BLaER1 treated with 17β-estradiol and CSF1 and Interleukin-3, amounts not matched to agents 10 nM and 100 nM (cell line): ENCODE measurements around the gene CRKL.

Experiments
- H3K27ac ChIP-seq, 11 experiments: shearing (Covaris generic); formaldehyde crosslinking; 2 replicates each; pipeline ENCODE4 v1.8.1; 2022
- H3K27me3 ChIP-seq, 11 experiments: shearing (Covaris generic); formaldehyde crosslinking; 2 replicates each; pipeline ENCODE4 v1.8.1; 2022
- H3K36me3 ChIP-seq, 11 experiments: shearing (Covaris generic); formaldehyde crosslinking; 2 replicates each; pipeline ENCODE4 v1.8.1; 2022
- H3K4me1 ChIP-seq, 10 experiments: shearing (Covaris generic); formaldehyde crosslinking; 2 replicates each; pipeline ENCODE4 v1.8.1; 2022
- H3K4me2 ChIP-seq, 11 experiments: shearing (Covaris generic); formaldehyde crosslinking; 2 replicates each; pipeline ENCODE4 v1.8.1; 2022
- H3K4me3 ChIP-seq, 10 experiments: shearing (Covaris generic); formaldehyde crosslinking; 2 replicates each; pipeline ENCODE4 v1.8.1; 2022
- H3K9ac ChIP-seq, 11 experiments: shearing (Covaris generic); formaldehyde crosslinking; 2 replicates each; pipeline ENCODE4 v1.8.1; 2022
- H3K9me3 ChIP-seq, 11 experiments: shearing (Covaris generic); formaldehyde crosslinking; replicated peaks in 1 of 11; 2 replicates each; pipeline ENCODE4 v1.8.1; 2022
- H4K20me1 ChIP-seq, 11 experiments: shearing (Covaris generic); formaldehyde crosslinking; 2 replicates each; pipeline ENCODE4 v1.8.1; 2022
- Cebpa-rat ChIP-seq, 11 experiments: shearing (Covaris generic); IDR thresholded peaks; 2 replicates each; pipeline ENCODE4 v1.8.1; 2022

CRKL gene

GRCh38 chr22:20944042-20944441 lies 26.8 kb downstream of the CRKL start:
- TF ChIP-seq Cebpa-rat (IDR thresholded peaks at IDR 0.05), result no peak
- Histone ChIP-seq H3K36me3 (peaks cover 31 to 100% (median 72%) of the 10 kb centered on the region in 11 experiments), H3K4me3 (no peak overlapping the region), H3K27me3 (no peaks in the 10 kb centered on the region), H3K9ac (no peak overlapping the region), H3K9me3 (no peaks in the 10 kb centered on the region), H3K4me2 (no peak overlapping the region), H3K27ac (no peak overlapping the region), H3K4me1 (peaks cover 13 to 41% (median 24%) of the 10 kb centered on the region in 10 experiments; a peak in 18 of 20 replicates), H4K20me1 (peaks cover 98 to 100% (median 99%) of the 10 kb centered on the region in 11 experiments)

GRCh38 chr22:20945578-20945934 lies 28.3 kb downstream of the CRKL start:
- Histone ChIP-seq H3K4me3 (no peak overlapping the region), H3K9me3 (no peaks in the 10 kb centered on the region), H4K20me1 (peaks cover 98 to 100% (median 99%) of the 10 kb centered on the region in 11 experiments), H3K27ac (no peak overlapping the region), H3K36me3 (peaks cover 45 to 100% (median 84%) of the 10 kb centered on the region in 11 experiments), H3K4me1 (peaks cover 4 to 34% (median 18%) of the 10 kb centered on the region in 10 experiments; a peak in 13 of 20 replicates), H3K27me3 (no peaks in the 10 kb centered on the region), H3K9ac (no peak overlapping the region), H3K4me2 (no peak overlapping the region)
- TF ChIP-seq Cebpa-rat (IDR thresholded peaks at IDR 0.05), result no peak

DNA sequence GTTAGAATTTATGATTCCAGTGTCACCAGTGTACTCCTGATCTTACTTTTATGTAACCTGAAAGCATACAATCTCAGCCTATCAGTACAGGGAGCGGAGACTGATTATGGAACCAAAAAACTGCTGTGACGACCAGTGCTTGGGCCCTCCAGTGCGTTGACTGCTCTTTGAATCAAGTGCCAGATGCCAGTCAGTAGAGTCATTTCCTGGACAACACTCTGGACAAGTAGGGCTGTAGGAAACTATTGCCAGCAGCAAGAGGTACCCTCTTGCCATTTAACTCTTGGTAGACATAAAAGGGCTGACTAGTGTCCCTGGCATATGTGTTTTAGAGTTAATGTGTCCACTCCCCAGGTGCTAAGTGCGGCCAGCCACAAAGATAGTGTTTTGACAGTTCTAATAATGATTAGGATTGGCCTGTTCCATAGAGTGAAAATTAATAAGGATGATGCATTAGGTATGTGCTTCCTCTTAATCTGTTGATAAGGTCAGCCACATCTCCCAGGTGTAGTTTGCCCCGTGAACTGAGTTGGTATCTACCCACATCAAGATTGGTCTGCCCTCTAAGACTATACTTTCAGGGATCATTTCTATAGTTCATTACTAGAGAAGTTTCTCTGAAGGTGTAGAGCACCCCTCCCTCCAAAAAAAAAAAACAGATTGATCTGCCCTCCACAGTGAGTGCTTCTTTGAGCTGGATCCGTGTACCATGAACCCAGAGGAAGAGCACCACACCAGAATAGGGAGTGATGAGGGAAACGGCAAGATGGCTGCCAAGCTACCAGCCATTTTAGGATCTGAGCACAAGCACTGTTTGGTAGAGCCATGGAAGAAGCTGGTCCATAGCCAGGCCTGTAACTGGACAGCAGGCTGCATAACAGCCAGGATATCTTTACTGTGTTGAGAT lies 29.1 kb downstream of the CRKL start:
- Histone ChIP-seq H3K9me3 (no peaks in the 10 kb centered on the region), H3K4me1 (peaks cover 4 to 34% (median 20%) of the 10 kb centered on the region in 10 experiments; a peak in 13 of 20 replicates), H3K9ac (no peak overlapping the region), H3K4me2 (no peak overlapping the region), H4K20me1 (peaks cover 98 to 100% (median 100%) of the 10 kb centered on the region in 11 experiments), H3K27me3 (no peaks in the 10 kb centered on the region), H3K36me3 (peaks cover 47 to 100% (median 85%) of the 10 kb centered on the region in 11 experiments), H3K27ac (no peak overlapping the region), H3K4me3 (no peak overlapping the region)
- TF ChIP-seq Cebpa-rat (IDR thresholded peaks at IDR 0.05), result no peak

DNA sequence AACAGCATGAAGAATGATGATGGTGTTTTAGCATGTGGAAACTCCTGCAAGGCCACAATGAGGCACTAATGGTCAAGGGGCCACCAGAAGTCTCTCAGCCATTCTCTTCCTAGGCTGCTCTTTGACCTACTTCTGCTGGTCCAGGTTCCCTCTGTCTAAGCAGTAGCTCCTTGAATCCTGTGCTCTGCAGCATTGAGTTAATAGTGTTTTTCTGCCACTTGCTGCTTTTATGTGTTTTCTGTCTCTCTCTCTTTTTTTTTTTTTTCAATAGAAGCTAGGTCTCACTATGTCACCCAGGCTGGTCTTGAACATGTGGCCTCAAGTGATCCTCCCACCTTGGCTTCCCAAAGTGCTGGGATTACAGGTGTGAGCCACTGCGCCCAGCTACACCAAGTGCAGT lies 29.8 kb downstream of the CRKL start:
- H4K20me1 ChIP-seq, result peaks cover 98 to 100% (median 100%) of the 10 kb centered on the region in 11 experiments
- TF ChIP-seq Cebpa-rat (IDR thresholded peaks at IDR 0.05), result no peak
- H3K4me1 ChIP-seq, result peaks cover 4 to 38% (median 19%) of the 10 kb centered on the region in 10 experiments; a peak in 13 of 20 replicates
- peaks cover 53 to 100% (median 87%) of the 10 kb centered on the region in 11 experiments for H3K36me3 ChIP-seq
- no peak overlapping the region for H3K27ac ChIP-seq
- no peak overlapping the region for H3K4me3 ChIP-seq
- no peak overlapping the region for H3K4me2 ChIP-seq
- no peak overlapping the region for H3K9ac ChIP-seq
- no peaks in the 10 kb centered on the region for H3K9me3 ChIP-seq
- H3K27me3 ChIP-seq, result no peaks in the 10 kb centered on the region

DNA sequence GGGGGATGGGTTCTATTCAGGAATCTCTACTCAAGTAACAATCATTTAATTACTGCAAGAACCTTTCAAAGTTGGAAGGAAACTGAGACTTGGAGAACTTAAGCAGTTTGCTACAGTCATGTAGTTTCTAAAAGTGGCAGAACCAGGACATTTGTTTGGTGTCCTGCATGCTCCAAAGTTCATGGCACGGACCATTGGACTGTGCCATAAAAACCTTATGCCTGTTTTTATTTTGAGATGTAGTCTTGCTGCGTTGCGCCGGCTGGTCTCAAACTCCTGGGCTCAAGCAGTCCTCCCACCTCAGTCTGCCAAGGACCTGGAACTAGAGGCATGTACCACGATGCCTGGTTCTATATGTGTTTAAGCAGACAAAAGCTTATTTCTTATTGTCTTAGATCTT lies 31.2 kb downstream of the CRKL start:
- Histone ChIP-seq H3K9ac (no peak overlapping the region), H3K4me3 (no peak overlapping the region), H4K20me1 (peaks cover 98 to 100% (median 100%) of the 10 kb centered on the region in 11 experiments), H3K4me1 (peaks cover 4 to 47% (median 15%) of the 10 kb centered on the region in 10 experiments; a peak in 12 of 20 replicates), H3K9me3 (no peaks in the 10 kb centered on the region), H3K4me2 (no peak overlapping the region), H3K27me3 (no peaks in the 10 kb centered on the region), H3K27ac (no peak overlapping the region), H3K36me3 (peaks cover 67 to 100% (median 87%) of the 10 kb centered on the region in 11 experiments)
- no peak for TF ChIP-seq Cebpa-rat (IDR thresholded peaks at IDR 0.05)

- H3K27me3 ChIP-seq, result no peaks in the 10 kb centered on the region
- H3K36me3 ChIP-seq, result peaks cover 72 to 100% (median 89%) of the 10 kb centered on the region in 11 experiments
- no peak overlapping the region for H3K4me3 ChIP-seq
- no peak overlapping the region for H3K4me2 ChIP-seq
- no peak overlapping the region for H3K9ac ChIP-seq
- TF ChIP-seq Cebpa-rat (IDR thresholded peaks at IDR 0.05), result no peak
- no peak overlapping the region for H3K27ac ChIP-seq
- H3K4me1 ChIP-seq, result peaks cover 4 to 47% (median 15%) of the 10 kb centered on the region in 10 experiments; a peak in 13 of 20 replicates
- no peaks in the 10 kb centered on the region for H3K9me3 ChIP-seq
- peaks cover 98 to 100% (median 100%) of the 10 kb centered on the region in 11 experiments for H4K20me1 ChIP-seq
These were observed 31.8 kb downstream of the CRKL start for GRCh38 chr22:20948989-20949388.

GRCh38 chr22:20949698-20950183 lies 32.5 kb downstream of the CRKL start:
- TF ChIP-seq Cebpa-rat (IDR thresholded peaks at IDR 0.05), result no peak
- Histone ChIP-seq H4K20me1 (peaks cover 96 to 100% (median 99%) of the 10 kb centered on the region in 11 experiments), H3K9me3 (no peaks in the 10 kb centered on the region), H3K4me1 (peaks cover 4 to 47% (median 13%) of the 10 kb centered on the region in 10 experiments; a peak in 13 of 20 replicates), H3K36me3 (peaks cover 76 to 98% (median 92%) of the 10 kb centered on the region in 11 experiments), H3K4me2 (no peak overlapping the region; a peak in 1 of 22 replicates), H3K27me3 (no peaks in the 10 kb centered on the region), H3K9ac (no peak overlapping the region), H3K4me3 (no peak overlapping the region), H3K27ac (no peak overlapping the region)

DNA sequence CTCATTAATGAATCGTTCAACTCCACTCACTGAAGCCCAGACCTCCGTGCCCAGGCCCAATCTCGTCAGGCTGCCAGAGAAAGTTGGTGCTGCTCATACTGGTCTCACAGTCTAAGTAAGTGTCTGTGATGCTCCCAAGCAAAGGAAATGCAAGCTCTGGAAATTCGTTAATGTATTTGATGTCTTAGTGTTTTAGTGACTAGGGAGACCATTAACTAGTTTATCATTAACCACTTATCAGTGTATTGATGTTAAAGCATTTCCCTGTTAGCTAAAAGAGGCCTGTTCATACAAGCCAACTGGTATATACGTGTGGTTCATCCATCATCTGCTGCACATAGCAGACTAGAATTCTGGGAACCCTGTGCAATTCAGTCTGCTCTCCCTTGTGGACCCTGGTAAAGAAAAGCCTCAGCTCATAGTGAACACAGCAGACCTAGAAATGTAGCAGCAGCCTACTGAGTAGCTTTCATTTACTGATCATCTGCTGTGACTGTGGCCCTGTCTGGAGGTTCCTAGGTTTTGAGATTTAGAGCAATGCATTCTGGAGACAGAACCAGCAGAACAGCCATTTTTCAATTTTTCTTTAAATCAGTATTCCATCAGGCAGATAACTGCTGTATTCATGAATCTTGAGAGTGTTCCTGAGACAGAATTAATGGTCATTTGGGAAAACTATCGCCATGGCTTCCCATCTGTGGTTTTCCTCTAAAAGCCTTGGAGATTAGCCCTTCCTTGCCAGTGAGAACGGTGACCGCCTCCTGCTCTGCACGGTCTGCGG lies 34.1 kb downstream of the CRKL start:
- no peak overlapping the region for H3K4me2 ChIP-seq
- no peak for TF ChIP-seq Cebpa-rat (IDR thresholded peaks at IDR 0.05)
- H3K4me1 ChIP-seq, result peaks cover 0 to 47% (median 8%) of the 10 kb centered on the region in 10 experiments; a peak in 9 of 20 replicates
- no peak overlapping the region for H3K27ac ChIP-seq
- no peak overlapping the region for H3K4me3 ChIP-seq
- no peaks in the 10 kb centered on the region for H3K9me3 ChIP-seq
- peaks cover 71 to 83% (median 81%) of the 10 kb centered on the region in 11 experiments for H3K36me3 ChIP-seq
- H3K9ac ChIP-seq, result no peak overlapping the region
- peaks cover 83 to 98% (median 93%) of the 10 kb centered on the region in 11 experiments for H4K20me1 ChIP-seq
- H3K27me3 ChIP-seq, result peaks cover 3 to 9% (median 8%) of the 10 kb centered on the region in 11 experiments
